Stimulated activated CD4-positive, alpha-beta T cell treated with anti-CD3 and anti-CD28 coated beads, Interleukin-12 subunit alpha, Interleukin-12 subunit beta, amount 100 ng/mL, for 4 hours (primary cell): Measurements from ENCODE around the gene FNDC3A.

ENCODE experiments used
- DNase-seq: peaks from one replicate; pipeline ENCODE4 v3.0.0-alpha.2; 2020

The FNDC3A gene

DNA sequence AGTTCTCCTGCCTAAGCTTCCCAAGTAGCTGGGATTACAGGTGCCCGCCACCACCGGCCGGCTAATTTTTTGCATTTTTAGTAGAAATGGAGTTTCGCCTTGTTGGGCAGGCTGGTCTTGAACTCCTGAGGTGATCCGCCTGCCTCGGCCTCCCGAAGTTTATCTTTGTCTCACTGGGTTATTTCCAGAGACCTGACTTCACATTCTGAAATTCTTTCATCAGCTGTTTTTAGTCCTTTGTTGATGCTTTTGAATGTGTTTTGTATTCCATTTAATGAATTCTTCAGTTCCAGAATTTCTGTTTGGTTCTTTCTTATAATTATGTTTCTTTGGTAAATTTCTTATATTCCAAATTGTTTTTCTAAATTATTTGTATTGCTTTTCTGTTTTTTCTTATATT is 189.0 kb downstream of the FNDC3A start:
- DNase-seq: no peak

- DNase-seq: no peak
These were observed 190.4 kb downstream of the FNDC3A start for GRCh38 chr13:49165798-49166752.

- DNase-seq: no peak
These were observed 195.6 kb downstream of the FNDC3A start for GRCh38 chr13:49171359-49171758.

GRCh38 chr13:49183672-49184325 is 208.1 kb downstream of the FNDC3A start:
- DNase-seq: no peak

- DNase-seq: no peak
These were observed 208.9 kb downstream of the FNDC3A start for GRCh38 chr13:49184621-49185020.

GRCh38 chr13:49185264-49185663 is 209.6 kb downstream of the FNDC3A start:
- DNase-seq: no peak

- DNase-seq: no peak
These were observed 215.2 kb downstream of the FNDC3A start for GRCh38 chr13:49190901-49191300.

DNA sequence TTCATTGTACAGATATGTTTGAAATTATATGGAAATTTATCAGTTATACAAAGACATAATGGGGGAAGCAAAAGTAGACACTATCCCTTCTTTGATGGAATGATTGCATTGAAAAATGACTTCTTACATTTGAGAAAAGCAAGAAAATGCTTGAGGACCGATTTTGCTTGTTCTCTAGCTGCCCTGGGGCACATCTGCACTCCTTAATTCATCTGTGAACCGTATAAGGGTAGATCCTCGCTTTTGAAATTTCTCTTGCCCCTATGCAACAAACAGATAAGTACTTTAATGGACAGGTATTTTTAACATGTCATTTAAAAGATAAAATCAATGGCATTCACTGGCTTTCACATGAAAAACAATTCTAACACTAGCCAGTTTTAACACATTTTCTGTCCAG is 230.9 kb downstream of the FNDC3A start:
- DNase-seq: no peak

DNA sequence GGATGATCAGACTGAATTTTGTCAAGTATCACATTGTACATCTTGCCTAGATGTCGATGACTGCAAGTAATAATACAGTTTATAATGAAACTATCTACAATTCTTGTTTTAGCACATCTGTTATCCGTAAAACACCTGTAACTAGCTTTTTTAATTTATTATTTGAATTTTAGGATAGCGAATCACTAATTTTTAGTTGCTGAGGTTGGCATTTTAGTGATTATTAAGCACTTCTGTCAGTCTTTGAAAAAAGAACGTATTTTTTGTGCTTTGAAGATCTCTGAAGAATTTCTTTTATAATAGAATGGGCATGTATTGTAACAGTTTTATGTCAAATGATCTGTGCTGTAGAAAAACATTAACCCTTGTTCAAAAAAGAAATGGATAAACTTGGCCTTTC is 232.9 kb downstream of the FNDC3A start:
- no peak for DNase-seq

GRCh38 chr13:49210114-49210513 is 234.4 kb downstream of the FNDC3A start:
- DNase-seq: no peak

GRCh38 chr13:49210669-49211068 is 235.0 kb downstream of the FNDC3A start:
- DNase-seq: no peak

DNA sequence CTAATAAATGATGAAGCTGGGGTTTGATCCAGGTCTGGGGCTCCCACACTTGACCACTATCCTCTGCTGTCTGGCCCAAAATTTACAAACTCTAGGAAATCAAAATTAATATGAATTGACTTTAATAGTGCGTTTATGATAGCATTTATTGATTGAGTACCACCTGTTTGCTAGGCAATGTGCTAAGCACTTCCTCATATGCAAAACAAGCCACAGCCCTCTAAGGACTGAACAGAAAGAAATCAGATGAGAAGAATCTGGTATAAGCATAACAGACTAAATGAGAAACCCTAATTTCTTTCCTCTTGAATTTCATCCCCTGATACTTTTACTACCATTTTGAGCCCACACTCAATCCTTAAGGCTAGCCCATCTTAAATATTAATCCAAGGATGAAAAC is 237.8 kb downstream of the FNDC3A start:
- no peak for DNase-seq

DNA sequence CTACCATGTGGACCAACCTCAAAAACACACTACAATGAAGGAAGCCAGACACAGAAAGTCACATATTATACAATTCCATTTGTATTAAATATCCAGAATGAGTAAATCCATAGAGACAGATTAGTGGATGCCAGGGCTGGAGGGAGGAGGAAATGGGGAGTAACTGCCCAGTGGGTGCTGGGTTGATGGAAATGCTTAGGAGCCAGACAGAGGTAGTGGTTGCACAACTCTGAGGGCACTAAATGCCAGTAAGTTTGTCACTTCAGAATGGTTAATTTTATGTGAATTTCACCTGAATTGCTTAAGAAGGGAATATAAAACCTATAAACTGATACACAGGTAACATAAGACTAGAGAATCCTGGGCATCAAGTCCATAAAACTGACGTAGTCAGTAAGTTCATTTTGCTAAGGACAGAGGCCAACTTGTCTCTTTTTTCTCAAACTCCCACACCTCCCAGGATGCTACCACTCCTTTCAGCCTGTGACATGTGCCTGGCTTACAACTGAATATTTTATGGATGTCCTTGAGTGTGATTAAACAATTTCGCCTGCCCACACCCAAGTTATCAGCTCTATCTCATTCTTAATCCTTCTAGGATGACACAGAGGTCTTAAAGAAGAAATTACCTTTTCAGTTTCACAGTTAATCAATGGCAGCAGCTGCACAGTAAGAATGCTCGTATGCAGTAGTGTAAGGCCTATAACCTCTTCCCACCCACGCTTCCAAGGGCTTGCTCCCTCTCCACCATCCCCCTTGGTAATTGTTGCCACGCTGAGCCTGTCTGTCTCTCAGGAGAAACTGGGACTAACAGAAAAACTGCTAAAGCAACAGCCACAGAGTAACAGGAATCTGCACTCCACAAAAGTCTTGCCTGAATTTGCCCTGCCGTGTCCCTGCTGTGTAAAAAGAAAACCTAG is 238.5 kb downstream of the FNDC3A start:
- no peak for DNase-seq

GRCh38 chr13:49214917-49215376 is 239.2 kb downstream of the FNDC3A start:
- peak; percentile 27 for DNase-seq

GRCh38 chr13:49216334-49216733 is 240.6 kb downstream of the FNDC3A start:
- DNase-seq: no peak

DNA sequence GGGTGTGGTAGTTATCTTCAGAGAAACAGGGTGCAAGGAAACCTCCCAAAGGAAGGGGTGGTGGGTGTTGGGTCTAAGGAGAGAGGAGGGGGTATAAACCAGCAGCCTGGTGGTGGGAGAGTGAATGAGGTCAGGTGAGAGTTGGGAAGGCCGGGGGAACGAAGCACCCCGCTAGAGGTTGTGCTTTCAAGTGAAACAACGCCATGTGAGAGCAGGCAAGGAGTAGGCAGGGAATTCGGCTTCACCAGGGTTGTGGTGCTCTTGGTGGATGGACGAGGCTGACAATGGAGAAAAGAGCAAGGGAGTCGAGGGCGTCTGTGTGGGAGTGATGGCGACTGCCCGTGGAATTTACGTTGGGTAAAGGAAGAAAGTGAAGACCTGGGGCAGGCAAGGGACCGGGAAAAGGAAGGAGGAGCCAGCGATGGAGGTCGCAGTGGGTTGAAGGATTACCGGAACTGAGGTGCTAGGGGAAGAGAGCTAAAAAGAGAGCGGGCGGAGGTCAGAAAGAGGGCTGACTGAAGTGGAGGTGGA is 242.3 kb downstream of the FNDC3A start:
- DNase-seq: no peak

- no peak for DNase-seq
These were observed 242.9 kb downstream of the FNDC3A start for GRCh38 chr13:49218493-49219051.

DNA sequence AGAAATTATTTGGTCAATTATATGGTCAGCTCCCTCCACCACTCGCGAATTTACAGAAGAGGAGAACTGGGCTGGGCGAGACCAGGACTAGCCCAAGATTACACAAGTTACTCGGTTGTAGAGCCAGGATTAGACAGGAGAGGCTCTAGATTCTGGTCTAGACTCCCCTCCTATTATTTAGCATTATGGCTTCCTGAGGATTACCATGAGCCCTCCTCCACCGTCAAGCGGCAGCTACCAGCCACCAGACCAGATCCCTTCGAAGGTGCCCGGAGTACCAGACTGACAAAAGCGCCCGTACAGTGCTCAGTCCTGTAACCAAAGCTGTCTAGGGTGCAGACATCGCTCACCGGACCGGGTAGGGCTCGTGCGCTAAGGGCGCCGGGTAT is 243.9 kb downstream of the FNDC3A start:
- no peak for DNase-seq

DNA sequence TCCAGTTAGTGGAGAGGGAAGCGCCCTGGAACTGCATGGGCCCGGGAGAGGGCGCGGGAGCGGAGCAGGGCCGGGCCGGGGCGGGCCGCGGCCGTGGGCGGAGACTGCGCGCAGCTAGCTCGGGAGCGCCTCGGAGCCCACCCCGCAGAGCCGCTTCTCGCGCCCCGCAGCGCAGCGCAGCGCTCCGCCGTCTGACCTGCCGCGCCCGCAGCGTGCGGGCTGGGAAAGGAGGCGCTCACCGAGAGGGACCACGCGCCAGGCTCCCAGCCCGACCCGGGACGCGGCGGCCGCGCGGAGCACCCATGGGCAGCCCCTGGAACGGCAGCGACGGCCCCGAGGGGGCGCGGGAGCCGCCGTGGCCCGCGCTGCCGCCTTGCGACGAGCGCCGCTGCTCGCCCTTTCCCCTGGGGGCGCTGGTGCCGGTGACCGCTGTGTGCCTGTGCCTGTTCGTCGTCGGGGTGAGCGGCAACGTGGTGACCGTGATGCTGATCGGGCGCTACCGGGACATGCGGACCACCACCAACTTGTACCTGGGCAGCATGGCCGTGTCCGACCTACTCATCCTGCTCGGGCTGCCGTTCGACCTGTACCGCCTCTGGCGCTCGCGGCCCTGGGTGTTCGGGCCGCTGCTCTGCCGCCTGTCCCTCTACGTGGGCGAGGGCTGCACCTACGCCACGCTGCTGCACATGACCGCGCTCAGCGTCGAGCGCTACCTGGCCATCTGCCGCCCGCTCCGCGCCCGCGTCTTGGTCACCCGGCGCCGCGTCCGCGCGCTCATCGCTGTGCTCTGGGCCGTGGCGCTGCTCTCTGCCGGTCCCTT is 244.5 kb downstream of the FNDC3A start, which contains the start of gene MLNR:
Gene MLNR (plus strand): TSS at position 303 of the 820 bp plus-strand sequence. CDS start 0 bp downstream, at position 303.
- peak; percentile 27 for DNase-seq

GRCh38 chr13:49220856-49221589 is 245.3 kb downstream of the FNDC3A start:
- DNase-seq: no peak

DNA sequence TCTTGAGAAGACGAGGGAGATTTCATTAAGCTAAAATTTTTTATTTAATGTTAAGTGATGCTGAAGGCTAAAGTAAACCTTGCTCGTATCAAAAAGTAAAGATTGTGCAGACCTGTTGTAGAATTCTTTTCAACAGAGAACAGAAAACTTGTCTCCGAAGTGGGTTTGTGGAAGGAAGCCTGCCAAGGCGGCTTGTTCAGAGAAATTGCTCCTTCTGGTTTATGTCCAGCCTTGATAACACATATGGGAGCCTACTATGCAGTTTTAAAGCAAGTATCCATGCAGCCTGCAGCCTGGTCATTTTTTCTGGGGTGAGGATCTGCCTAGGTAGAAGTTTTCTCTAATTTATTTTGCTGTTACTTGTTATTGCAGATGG is 245.9 kb downstream of the FNDC3A start:
- DNase-seq: no peak
